Endothelial cell of umbilical vein (primary cell): ENCODE measurements around the gene CNDP2. TPM values are rescaled to one million over a fixed set of nuclear protein-coding genes. Genes with fewer than 3 reads are reported as not detected.

Source experiments
- BruUV-seq: library from RNA; stranded (reverse); fragments of 400-500 nt; replicated peaks from 2 replicates; lab custom pipeline; 2021; lab: Mats Ljungman, UMichigan
- CTCF ChIA-PET: fragments of 300-600, 350-600 bp; sonication (Branson Sonifier 250); formaldehyde crosslinking; loops from one replicate; lab custom pipeline; 2021; ENCODE audit warnings: antibody characterized with exemption, inconsistent platforms; lab: Charles Lee
- POLR2A ChIA-PET: fragments of 300-600, 350-600 bp; sonication (Branson Sonifier 250); formaldehyde crosslinking; loops from one replicate; lab custom pipeline; 2021; ENCODE audit warnings: antibody characterized with exemption, inconsistent platforms; lab: Charles Lee
- DNase-seq: peaks from one replicate; pipeline ENCODE4 v3.0.0-alpha.2; 2011; ENCODE audit warnings: low read depth, low spot score
- FAIRE-seq: peaks from 2 replicates; lab custom pipeline; 2011; peaks lifted over from hg19 to GRCh38; lab: Jason Lieb, UNC
- H2AFZ ChIP-seq: 2 replicates; pipeline ENCODE4 v1.6.0; 2012; ENCODE audit warnings: low read depth, low read length, control low read depth, inconsistent platforms
- H3K27ac ChIP-seq: 2 replicates; pipeline ENCODE4 v1.5.1; 2011; ENCODE audit warnings: low read depth, mild to moderate bottlenecking, control low read depth, low read length, moderate library complexity; ENCODE audit not compliant: insufficient read depth
- H3K27me3 ChIP-seq, 2 experiments: 2 replicates each; pipeline versions ENCODE4 v1.6.0 to v1.6.1; 2011; ENCODE audit warnings: low read length in 2 of 2, mixed read lengths in 1 of 2; ENCODE audit not compliant: control insufficient read depth in 2 of 2, insufficient read depth in 2 of 2
- H3K36me3 ChIP-seq, 2 experiments: 2 replicates in 1 of 2; 3 replicates in 1 of 2; pipeline ENCODE4 v1.5.1; 2011; ENCODE audit warnings: low read length in 2 of 2, mild to moderate bottlenecking in 1 of 2, moderate library complexity in 1 of 2; ENCODE audit not compliant: control insufficient read depth in 2 of 2, insufficient read depth in 2 of 2; ENCODE audit errors: extremely low read depth in 1 of 2
- H3K4me1 ChIP-seq: 3 replicates; pipeline ENCODE4 v1.5.1; 2011; ENCODE audit warnings: mild to moderate bottlenecking, low read length; ENCODE audit not compliant: control insufficient read depth, insufficient read depth; ENCODE audit errors: extremely low read depth
- H3K4me2 ChIP-seq: 2 replicates; pipeline ENCODE4 v1.6.1; 2011; ENCODE audit warnings: low read length, control low read depth, mixed read lengths; ENCODE audit not compliant: insufficient read depth
- H3K4me3 ChIP-seq, 3 experiments: fragments of 200-600 bp in 1 of 3; sonication (generic), shearing (Covaris generic) in 1 of 3; replicated peaks in 1 of 3; 2 replicates each; pipeline ENCODE4 v1.5.1; 2011 to 2016; ENCODE audit warnings: control low read depth in 3 of 3, low read length in 3 of 3, mild to moderate bottlenecking in 2 of 3, inconsistent platforms in 1 of 3, low read depth in 1 of 3, moderate library complexity in 1 of 3; ENCODE audit not compliant: insufficient read depth in 1 of 3
- H3K79me2 ChIP-seq: 2 replicates; pipeline ENCODE4 v1.6.0; 2012; ENCODE audit warnings: low read length, inconsistent platforms; ENCODE audit not compliant: control insufficient read depth, insufficient read depth
- H3K9ac ChIP-seq: replicated peaks from 2 replicates; pipeline ENCODE3; 2011; ENCODE audit warnings: low read length, control low read depth; ENCODE audit not compliant: insufficient read depth; ENCODE audit errors: extremely low read depth
- H3K9me1 ChIP-seq: replicated peaks from 3 replicates; pipeline ENCODE4 v1.6.0; 2011; ENCODE audit warnings: mild to moderate bottlenecking, low read length; ENCODE audit not compliant: control insufficient read depth, insufficient read depth; ENCODE audit errors: extremely low read depth
- H3K9me3 ChIP-seq: replicated peaks from 2 replicates; pipeline ENCODE4 v1.5.1; 2012; ENCODE audit warnings: low read length, inconsistent platforms; ENCODE audit not compliant: control insufficient read depth, insufficient read depth
- H4K20me1 ChIP-seq: replicated peaks from 2 replicates; pipeline ENCODE3; 2011; ENCODE audit warnings: mild to moderate bottlenecking, low read length; ENCODE audit not compliant: control insufficient read depth, insufficient read depth; ENCODE audit errors: extremely low read depth
- EZH2 ChIP-seq: IDR thresholded peaks from 2 replicates; pipeline ENCODE4 v1.6.1; 2012; ENCODE audit warnings: borderline replicate concordance, low read depth, mild to moderate bottlenecking, moderate library complexity, low read length, inconsistent platforms; ENCODE audit not compliant: severe bottlenecking
- FOS ChIP-seq: IDR thresholded peaks from 2 replicates; pipeline ENCODE4 v1.6.1; 2011; ENCODE audit warnings: mild to moderate bottlenecking, low read length, moderate library complexity, borderline replicate concordance; ENCODE audit not compliant: insufficient read depth
- GATA2 ChIP-seq: IDR thresholded peaks from 2 replicates; pipeline ENCODE4 v1.7.0; 2011; ENCODE audit warnings: low read depth, mild to moderate bottlenecking, moderate library complexity, mixed read lengths, low read length; ENCODE audit not compliant: insufficient read length, insufficient read depth
- JUN ChIP-seq: IDR thresholded peaks from 2 replicates; pipeline ENCODE4 v1.6.1; 2011; ENCODE audit warnings: borderline replicate concordance, low read depth; ENCODE audit not compliant: insufficient read length, insufficient read depth
- MAX ChIP-seq: IDR thresholded peaks from 2 replicates; pipeline ENCODE4 v1.6.1; 2011; ENCODE audit not compliant: insufficient read depth, insufficient read length
- MYC ChIP-seq: IDR thresholded peaks from one replicate; pipeline ENCODE4 v1.6.1; 2011; ENCODE audit warnings: mild to moderate bottlenecking, low read depth, low read length
- POLR2A ChIP-seq: IDR thresholded peaks from 2 replicates; pipeline ENCODE4 v1.6.1; 2012; ENCODE audit warnings: low read depth, mild to moderate bottlenecking, control low read depth, low read length
- POLR2AphosphoS5 ChIP-seq: IDR thresholded peaks from 2 replicates; pipeline ENCODE4 v1.6.1; 2012; ENCODE audit warnings: low read depth, mild to moderate bottlenecking, control low read depth, low read length, moderate library complexity; ENCODE audit not compliant: insufficient read depth
- dilution Hi-C: fragments of 300-500 bp; cut with MboI; formaldehyde crosslinking; loops from one replicate; pipeline ENCODE4 v1.15.0; 2019; ENCODE audit warnings: low sequenced_read_pairs; ENCODE audit not compliant: extremely low pct_ligation_motif_present
- intact Hi-C: fragments of 100-400 bp; cut with micrococcal nuclease; formaldehyde crosslinking; loops from one replicate; pipeline ENCODE4 v1.10.0; 2022
- polyA plus RNA-seq, 4 experiments: library from polyadenylated mRNA; depleted of rRNA in 3 of 4; stranded (reverse) in 3 of 4; unstranded in 1 of 4; fragments of >200 nt; gene quantifications; 2 replicates each; pipeline versions ENCODE4 v1.2.1 to v1.2.3, GENCODE V29; 2011 to 2012; ENCODE audit warnings: missing spikeins in 1 of 4
- total RNA-seq: library from RNA; stranded (reverse); gene quantifications from 2 replicates; pipeline ENCODE4 v1.2.3, GENCODE V29; 2021
- TF ChIP-seq, protein P1 (sequence below), 2 donors: IDR thresholded peaks; 1 replicate in 1 of 2; 2 replicates in 1 of 2; pipeline ENCODE4 v1.5.1; 2011; ENCODE audit warnings: low read length in 2 of 2, mild to moderate bottlenecking in 2 of 2, moderate library complexity in 2 of 2, control low read depth in 1 of 2, inconsistent platforms in 1 of 2, low read depth in 1 of 2; ENCODE audit not compliant: insufficient read depth in 1 of 2; ENCODE audit errors: extremely low read depth in 1 of 2

Gene CNDP2
- total and polyA plus RNA-seq, 2 donors (not counting 3 experiments of a cell fraction or from before 2014, with no cell fraction given): 52.9 to 123 TPM

GRCh38 chr18:74530584-74530862 lies 34.4 kb downstream of the CNDP2 start:
- no TSS peak for BruUV-seq
- FAIRE-seq (no peak), DNase-seq (no peak)
- ChIA-PET POLR2A (no interaction called here), CTCF (interaction anchor here (1.4 kb wide), 1 partner anchor 21 kb away, joined by 4 read pairs; no protein-coding TSS in a partner anchor)
- H2AFZ ChIP-seq: no peak overlapping the region
- H3K9me1 ChIP-seq: no peaks in the 10 kb centered on the region
- H3K4me3 ChIP-seq: no peak overlapping the region
- dilution Hi-C loops (no loop called here), intact Hi-C loops (no loop called here)
- H3K79me2 ChIP-seq: no peaks in the 10 kb centered on the region
- no peaks in the 10 kb centered on the region for H3K36me3 ChIP-seq
- H3K9ac ChIP-seq: no peak overlapping the region
- no peak overlapping the region for H3K27ac ChIP-seq
- no peaks in the 10 kb centered on the region for H4K20me1 ChIP-seq
- no peaks in the 10 kb centered on the region for H3K9me3 ChIP-seq
- peaks cover 0 to 9% of the 10 kb centered on the region in 2 experiments for H3K27me3 ChIP-seq
- TF ChIP-seq, protein P1, sequence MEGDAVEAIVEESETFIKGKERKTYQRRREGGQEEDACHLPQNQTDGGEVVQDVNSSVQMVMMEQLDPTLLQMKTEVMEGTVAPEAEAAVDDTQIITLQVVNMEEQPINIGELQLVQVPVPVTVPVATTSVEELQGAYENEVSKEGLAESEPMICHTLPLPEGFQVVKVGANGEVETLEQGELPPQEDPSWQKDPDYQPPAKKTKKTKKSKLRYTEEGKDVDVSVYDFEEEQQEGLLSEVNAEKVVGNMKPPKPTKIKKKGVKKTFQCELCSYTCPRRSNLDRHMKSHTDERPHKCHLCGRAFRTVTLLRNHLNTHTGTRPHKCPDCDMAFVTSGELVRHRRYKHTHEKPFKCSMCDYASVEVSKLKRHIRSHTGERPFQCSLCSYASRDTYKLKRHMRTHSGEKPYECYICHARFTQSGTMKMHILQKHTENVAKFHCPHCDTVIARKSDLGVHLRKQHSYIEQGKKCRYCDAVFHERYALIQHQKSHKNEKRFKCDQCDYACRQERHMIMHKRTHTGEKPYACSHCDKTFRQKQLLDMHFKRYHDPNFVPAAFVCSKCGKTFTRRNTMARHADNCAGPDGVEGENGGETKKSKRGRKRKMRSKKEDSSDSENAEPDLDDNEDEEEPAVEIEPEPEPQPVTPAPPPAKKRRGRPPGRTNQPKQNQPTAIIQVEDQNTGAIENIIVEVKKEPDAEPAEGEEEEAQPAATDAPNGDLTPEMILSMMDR (IDR thresholded peaks at IDR 0.05; ENCODE audit: extremely low read depth in 1 of 2, insufficient read depth in 1 of 2, low read depth in 1 of 2, low read length in 2 of 2): no peak
- TF ChIP-seq POLR2AphosphoS5: no peak
- no peak for TF ChIP-seq POLR2A
- no peak for TF ChIP-seq MAX
- TF ChIP-seq GATA2: no peak
- TF ChIP-seq JUN: no peak
- TF ChIP-seq FOS: no peak
- TF ChIP-seq EZH2: no peak
- no peak for TF ChIP-seq MYC
- H3K4me1 ChIP-seq: no peaks in the 10 kb centered on the region
- H3K4me2 ChIP-seq: no peak overlapping the region
